ENCODE measurements around the gene CHST8. TPM values are rescaled to one million over a fixed set of nuclear protein-coding genes. Genes with fewer than 3 reads are reported as not detected.
"Not testable (repeated sequence)": the region's sequence is repeated elsewhere in the genome, so short reads cannot be mapped to it uniquely, and the experiment has no call there.

Gene CHST8
- total and polyA plus RNA-seq, 5 donors: 0.15 to 0.63 (median 0.37) TPM; not detected in 1

GRCh38 chr19:33662391-33663092, 40.8 kb downstream of the CHST8 start:
- intact Hi-C loops (cut with DNase I): no loop called here
- H3K9me3 ChIP-seq (ENCODE audit: control insufficient read depth, low read length): no peaks in the 10 kb centered on the region
- DNase-seq (peak in 1 of 3 donors; percentile 2), ATAC-seq (no peak)
- H3K4me3 ChIP-seq (ENCODE audit: low read length): no peak overlapping the region
- 71% methylated on average over 11 of the region's 11 CpGs for WGBS
- no peaks in the 10 kb centered on the region for H3K4me1 ChIP-seq (ENCODE audit: control insufficient read depth, insufficient read depth, low read length)
- no peaks in the 10 kb centered on the region for H3K27me3 ChIP-seq (ENCODE audit: control insufficient read depth, insufficient read depth)
- H3K27ac ChIP-seq (ENCODE audit: low read length): no peak overlapping the region

GRCh38 chr19:33663316-33663715, 41.6 kb downstream of the CHST8 start:
- intact Hi-C loops (cut with DNase I); ATAC-seq; H3K27me3 ChIP-seq (ENCODE audit: control insufficient read depth, insufficient read depth); H3K9me3 ChIP-seq (ENCODE audit: control insufficient read depth, low read length); H3K4me1 ChIP-seq (ENCODE audit: control insufficient read depth, insufficient read depth, low read length); H3K4me3 ChIP-seq (ENCODE audit: low read length); H3K27ac ChIP-seq (ENCODE audit: low read length): not testable (repeated sequence)
- DNase-seq: peak in 1 of 3 donors; percentile 3
- 81% methylated on average over 9 of the region's 9 CpGs for WGBS

- no peak for ATAC-seq
- DNase-seq: no peak
- 87% methylated on average over 5 of the region's 5 CpGs for WGBS
- Histone ChIP-seq H3K4me3 (ENCODE audit: low read length) (no peak overlapping the region), H3K4me1 (ENCODE audit: control insufficient read depth, insufficient read depth, low read length) (no peaks in the 10 kb centered on the region), H3K9me3 (ENCODE audit: control insufficient read depth, low read length) (no peaks in the 10 kb centered on the region), H3K27me3 (ENCODE audit: control insufficient read depth, insufficient read depth) (no peaks in the 10 kb centered on the region), H3K27ac (ENCODE audit: low read length) (no peak overlapping the region)
- intact Hi-C loops (cut with DNase I): no loop called here
Observed at GRCh38 chr19:33664744-33665143, 43.0 kb downstream of the CHST8 start.

- H3K27me3 ChIP-seq (ENCODE audit: control insufficient read depth, insufficient read depth): no peaks in the 10 kb centered on the region
- H3K9me3 ChIP-seq (ENCODE audit: control insufficient read depth, low read length): no peaks in the 10 kb centered on the region
- DNase-seq: peak in 1 of 3 donors; percentile 26
- intact Hi-C loops (cut with DNase I): no loop called here
- H3K4me3 ChIP-seq (ENCODE audit: low read length): no peak overlapping the region
- H3K4me1 ChIP-seq (ENCODE audit: control insufficient read depth, insufficient read depth, low read length): no peaks in the 10 kb centered on the region
- no peak overlapping the region for H3K27ac ChIP-seq (ENCODE audit: low read length)
- no peak for ATAC-seq
- 79% methylated on average over 22 of the region's 22 CpGs for WGBS
Observed at GRCh38 chr19:33665776-33666595, 44.2 kb downstream of the CHST8 start.

- Histone ChIP-seq H3K4me3 (ENCODE audit: low read length) (no peak overlapping the region), H3K27me3 (ENCODE audit: control insufficient read depth, insufficient read depth) (no peaks in the 10 kb centered on the region), H3K9me3 (ENCODE audit: control insufficient read depth, low read length) (no peaks in the 10 kb centered on the region), H3K4me1 (ENCODE audit: control insufficient read depth, insufficient read depth, low read length) (no peaks in the 10 kb centered on the region), H3K27ac (ENCODE audit: low read length) (no peak overlapping the region)
- intact Hi-C loops (cut with DNase I): no loop called here
- DNase-seq: no peak
- no peak for ATAC-seq
- 71% methylated on average over 15 of the region's 15 CpGs for WGBS
Observed at GRCh38 chr19:33667141-33667650, 45.4 kb downstream of the CHST8 start.

GRCh38 chr19:33667881-33668280, 46.1 kb downstream of the CHST8 start:
- no peaks in the 10 kb centered on the region for H3K9me3 ChIP-seq (ENCODE audit: control insufficient read depth, low read length)
- DNase-seq (peak in 1 of 3 donors; percentile 5), ATAC-seq (no peak)
- H3K4me1 ChIP-seq (ENCODE audit: control insufficient read depth, insufficient read depth, low read length): no peaks in the 10 kb centered on the region
- H3K4me3 ChIP-seq (ENCODE audit: low read length): no peak overlapping the region
- H3K27ac ChIP-seq (ENCODE audit: low read length): no peak overlapping the region
- WGBS: 84% methylated on average over 15 of the region's 15 CpGs
- H3K27me3 ChIP-seq (ENCODE audit: control insufficient read depth, insufficient read depth): no peaks in the 10 kb centered on the region
- intact Hi-C loops (cut with DNase I): no loop called here

GRCh38 chr19:33668968-33669367, 47.2 kb downstream of the CHST8 start:
- peak in 1 of 3 donors; percentile 6 for DNase-seq
- no peaks in the 10 kb centered on the region for H3K27me3 ChIP-seq (ENCODE audit: control insufficient read depth, insufficient read depth)
- 72% methylated on average over 8 of the region's 8 CpGs for WGBS
- H3K4me3 ChIP-seq (ENCODE audit: low read length): no peak overlapping the region
- H3K27ac ChIP-seq (ENCODE audit: low read length): no peak overlapping the region
- ATAC-seq: no peak
- H3K4me1 ChIP-seq (ENCODE audit: control insufficient read depth, insufficient read depth, low read length): no peaks in the 10 kb centered on the region
- H3K9me3 ChIP-seq (ENCODE audit: control insufficient read depth, low read length): no peaks in the 10 kb centered on the region
- intact Hi-C loops (cut with DNase I): no loop called here

GRCh38 chr19:33669376-33669775, 47.6 kb downstream of the CHST8 start:
- DNase-seq (no peak), ATAC-seq (no peak)
- WGBS: 85% methylated on average over 5 of the region's 5 CpGs
- H3K4me3 ChIP-seq (ENCODE audit: low read length): no peak overlapping the region
- no peaks in the 10 kb centered on the region for H3K4me1 ChIP-seq (ENCODE audit: control insufficient read depth, insufficient read depth, low read length)
- H3K27me3 ChIP-seq (ENCODE audit: control insufficient read depth, insufficient read depth): no peaks in the 10 kb centered on the region
- H3K9me3 ChIP-seq (ENCODE audit: control insufficient read depth, low read length): no peaks in the 10 kb centered on the region
- no peak overlapping the region for H3K27ac ChIP-seq (ENCODE audit: low read length)
- intact Hi-C loops (cut with DNase I): no loop called here

GRCh38 chr19:33670398-33670797, 48.6 kb downstream of the CHST8 start:
- Histone ChIP-seq H3K4me3 (ENCODE audit: low read length) (no peak overlapping the region), H3K27ac (ENCODE audit: low read length) (no peak overlapping the region), H3K9me3 (ENCODE audit: control insufficient read depth, low read length) (no peaks in the 10 kb centered on the region), H3K27me3 (ENCODE audit: control insufficient read depth, insufficient read depth) (no peaks in the 10 kb centered on the region), H3K4me1 (ENCODE audit: control insufficient read depth, insufficient read depth, low read length) (no peaks in the 10 kb centered on the region)
- DNase-seq (peak in 1 of 3 donors; percentile 27), ATAC-seq (no peak)
- 79% methylated on average over 9 of the region's 9 CpGs for WGBS
- intact Hi-C loops (cut with DNase I): no loop called here

- no peak overlapping the region for H3K27ac ChIP-seq (ENCODE audit: low read length)
- no peaks in the 10 kb centered on the region for H3K9me3 ChIP-seq (ENCODE audit: control insufficient read depth, low read length)
- WGBS: 75% methylated on average over 5 of the region's 5 CpGs
- H3K4me1 ChIP-seq (ENCODE audit: control insufficient read depth, insufficient read depth, low read length): no peaks in the 10 kb centered on the region
- DNase-seq: no peak
- no peak for ATAC-seq
- intact Hi-C loops (cut with DNase I): no loop called here
- H3K4me3 ChIP-seq (ENCODE audit: low read length): no peak overlapping the region
- H3K27me3 ChIP-seq (ENCODE audit: control insufficient read depth, insufficient read depth): no peaks in the 10 kb centered on the region
Observed at GRCh38 chr19:33671211-33671610, 49.5 kb downstream of the CHST8 start.

GRCh38 chr19:33673258-33673875, 51.6 kb downstream of the CHST8 start:
- 76% methylated on average over 9 of the region's 9 CpGs for WGBS
- Histone ChIP-seq H3K27ac (ENCODE audit: low read length) (no peak overlapping the region), H3K9me3 (ENCODE audit: control insufficient read depth, low read length) (no peaks in the 10 kb centered on the region), H3K4me1 (ENCODE audit: control insufficient read depth, insufficient read depth, low read length) (no peaks in the 10 kb centered on the region), H3K4me3 (ENCODE audit: low read length) (no peak overlapping the region), H3K27me3 (ENCODE audit: control insufficient read depth, insufficient read depth) (no peaks in the 10 kb centered on the region)
- DNase-seq (no peak), ATAC-seq (no peak)
- intact Hi-C loops (cut with DNase I): no loop called here

Measured in right cardiac atrium (tissue), 5 donors.